ENCODE measurements around the gene ZNF512B.
"Not testable (repeated sequence)": the region's sequence is repeated elsewhere in the genome, so short reads cannot be mapped to it uniquely, and the experiment has no call there.

The ZNF512B gene

GRCh38 chr20:63978319-63979228, 8.8 kb upstream of the ZNF512B start:
- peak in 1 of 2 donors; percentile 57 for DNase-seq (ENCODE audit: low read depth in 2 of 2)

GRCh38 chr20:63977739-63978276, 8.1 kb upstream of the ZNF512B start:
- DNase-seq (ENCODE audit: low read depth in 2 of 2), result peak in 1 of 2 donors; percentile 64

GRCh38 chr20:63976980-63977738, 7.4 kb upstream of the ZNF512B start:
- DNase-seq (ENCODE audit: low read depth in 2 of 2), result no peak

GRCh38 chr20:63976511-63976910, 6.8 kb upstream of the ZNF512B start:
- not testable (repeated sequence) for DNase-seq (ENCODE audit: low read depth in 2 of 2)

- DNase-seq (ENCODE audit: low read depth in 2 of 2), result no peak
These were observed 4.9 kb upstream of the ZNF512B start for GRCh38 chr20:63974402-63975200.

GRCh38 chr20:63973636-63974401, 4.1 kb upstream of the ZNF512B start:
- DNase-seq (ENCODE audit: low read depth in 2 of 2), result peak in 1 of 2 donors; percentile 65

- DNase-seq (ENCODE audit: low read depth in 2 of 2), result no peak
These were observed 3.4 kb upstream of the ZNF512B start for GRCh38 chr20:63973160-63973479.

GRCh38 chr20:63972312-63973159, 2.8 kb upstream of the ZNF512B start:
- DNase-seq (ENCODE audit: low read depth in 2 of 2), result no peak

GRCh38 chr20:63971960-63972311, 2.2 kb upstream of the ZNF512B start:
- DNase-seq (ENCODE audit: low read depth in 2 of 2), result not testable (repeated sequence)

GRCh38 chr20:63970714-63971431, 1.1 kb upstream of the ZNF512B start:
- no peak for DNase-seq (ENCODE audit: low read depth in 2 of 2)

GRCh38 chr20:63968928-63969760, 586 bp downstream of the ZNF512B start:
- DNase-seq (ENCODE audit: low read depth in 2 of 2), result no peak

- DNase-seq (ENCODE audit: low read depth in 2 of 2), result no peak
These were observed 1.4 kb downstream of the ZNF512B start for GRCh38 chr20:63968136-63968927.

GRCh38 chr20:63967330-63968135, 2.2 kb downstream of the ZNF512B start:
- no peak for DNase-seq (ENCODE audit: low read depth in 2 of 2)

- DNase-seq (ENCODE audit: low read depth in 2 of 2), result no peak
These were observed 2.8 kb downstream of the ZNF512B start for GRCh38 chr20:63966944-63967322.

GRCh38 chr20:63966172-63966943, 3.4 kb downstream of the ZNF512B start:
- DNase-seq (ENCODE audit: low read depth in 2 of 2), result no peak

- no peak for DNase-seq (ENCODE audit: low read depth in 2 of 2)
These were observed 5.3 kb downstream of the ZNF512B start for GRCh38 chr20:63964412-63964811.

Data from stimulated activated CD8-positive, alpha-beta memory T cell treated with anti-CD3 and anti-CD28 coated beads, Interleukin-7, amount 100 ng/mL, for 4 hours (primary cell).